SK-N-SH treated with all-trans-retinoic acid at 6 μM for 48 hours (cell line): Measurements from ENCODE around the gene VWF.

Experiments used
- ATAC-seq: fragments of 200-7000 bp; cut with Tn5 transposase; 3 replicates; pipeline ENCODE4 v1.9.1; 2020; ENCODE audit warnings: mild to moderate bottlenecking, moderate library complexity
- BACH2 ChIP-seq: fragments of 250-450 bp; sonication (Bioruptor Pico); IDR thresholded peaks from 2 replicates; pipeline ENCODE4 v1.9.0; 2021; ENCODE audit warnings: mild to moderate bottlenecking, borderline replicate concordance
- CSDC2 ChIP-seq: fragments of 250-450 bp; sonication (Bioruptor Pico); IDR thresholded peaks from 2 replicates; pipeline ENCODE4 v1.5.0; 2020; ENCODE audit warnings: mild to moderate bottlenecking, moderate library complexity
- CSRNP3 ChIP-seq: fragments of 250-450 bp; sonication (Bioruptor Pico); IDR thresholded peaks from 2 replicates; pipeline ENCODE4 v1.5.1; 2021; ENCODE audit warnings: mild to moderate bottlenecking, moderate library complexity
- ESRRG ChIP-seq: fragments of 250-450 bp; sonication (Bioruptor Pico); IDR thresholded peaks from 2 replicates; pipeline ENCODE4 v1.6.1; 2021; ENCODE audit warnings: mild to moderate bottlenecking
- GLIS3 ChIP-seq: fragments of 250-450 bp; sonication (Bioruptor Pico); IDR thresholded peaks from 2 replicates; pipeline ENCODE4 v1.5.0; 2020; ENCODE audit warnings: mild to moderate bottlenecking, moderate library complexity
- ISL1 ChIP-seq: fragments of 250-450 bp; sonication (Bioruptor Pico); IDR thresholded peaks from 2 replicates; pipeline ENCODE4 v2.1.2; 2022; ENCODE audit warnings: mild to moderate bottlenecking, moderate library complexity
- OSR1 ChIP-seq: fragments of 250-450 bp; sonication (Bioruptor Pico); IDR thresholded peaks from 2 replicates; pipeline ENCODE4 v1.8.0; 2022; ENCODE audit warnings: moderate library complexity, mild to moderate bottlenecking, inconsistent platforms
- PATZ1 ChIP-seq: fragments of 250-450 bp; sonication (Bioruptor Pico); IDR thresholded peaks from 2 replicates; pipeline ENCODE4 v1.8.0; 2020; ENCODE audit warnings: mild to moderate bottlenecking, moderate library complexity, borderline replicate concordance
- POU6F1 ChIP-seq: fragments of 250-450 bp; sonication (Bioruptor Pico); IDR thresholded peaks from 2 replicates; pipeline ENCODE4 v1.8.0; 2021; ENCODE audit warnings: low read depth, mild to moderate bottlenecking, moderate library complexity, borderline replicate concordance
- PPARA ChIP-seq: fragments of 250-450 bp; sonication (Bioruptor Pico); IDR thresholded peaks from 2 replicates; pipeline ENCODE4 v1.5.0; 2020; ENCODE audit warnings: mild to moderate bottlenecking, borderline replicate concordance
- RARB ChIP-seq: fragments of 250-450 bp; sonication (Bioruptor Pico); IDR thresholded peaks from 2 replicates; pipeline ENCODE4 v1.8.0; 2021; ENCODE audit warnings: mild to moderate bottlenecking, moderate library complexity
- SNAI2 ChIP-seq: fragments of 250-450 bp; sonication (Bioruptor Pico); IDR thresholded peaks from 2 replicates; pipeline ENCODE4 v1.5.0; 2020; ENCODE audit warnings: mild to moderate bottlenecking, moderate library complexity
- TCF4 ChIP-seq: fragments of 250-450 bp; sonication (Bioruptor Pico); IDR thresholded peaks from 2 replicates; pipeline ENCODE4 v1.8.0; 2021; ENCODE audit warnings: mild to moderate bottlenecking, moderate library complexity, borderline replicate concordance
- TOX ChIP-seq: fragments of 250-450 bp; sonication (Bioruptor Pico); IDR thresholded peaks from 2 replicates; pipeline ENCODE4 v1.8.0; 2021; ENCODE audit warnings: mild to moderate bottlenecking, moderate library complexity, borderline replicate concordance
- ZC3H10 ChIP-seq: fragments of 250-450 bp; sonication (Bioruptor Pico); IDR thresholded peaks from 2 replicates; pipeline ENCODE4 v1.5.1; 2021; ENCODE audit warnings: mild to moderate bottlenecking, moderate library complexity
- ZFP3 ChIP-seq: fragments of 250-450 bp; sonication (Bioruptor Pico); IDR thresholded peaks from 2 replicates; pipeline ENCODE4 v1.5.0; 2020; ENCODE audit warnings: mild to moderate bottlenecking, moderate library complexity
- ZFP30 ChIP-seq: fragments of 450-650 bp; formaldehyde crosslinking; IDR thresholded peaks from 2 replicates; pipeline ENCODE4 v1.5.0; 2022; ENCODE audit warnings: mild to moderate bottlenecking, moderate library complexity
- ZNF565 ChIP-seq: fragments of 450-650 bp; formaldehyde crosslinking; conservative IDR thresholded peaks from 2 replicates; pipeline ENCODE4 v1.5.0; 2020; ENCODE audit warnings: low read depth, mild to moderate bottlenecking, moderate library complexity
- ZNF70 ChIP-seq: fragments of 450-650 bp; formaldehyde crosslinking; IDR thresholded peaks from 2 replicates; pipeline ENCODE4 v1.5.0; 2020; ENCODE audit warnings: mild to moderate bottlenecking, moderate library complexity
- ZNF8 ChIP-seq: fragments of 450-650 bp; formaldehyde crosslinking; IDR thresholded peaks from 2 replicates; pipeline ENCODE4 v1.5.0; 2020; ENCODE audit warnings: mild to moderate bottlenecking, moderate library complexity
- TF ChIP-seq, protein P1 (sequence below): fragments of 250-450 bp; sonication (Bioruptor Pico); IDR thresholded peaks from 2 replicates; pipeline ENCODE4 v1.5.0; 2020; ENCODE audit warnings: mild to moderate bottlenecking, moderate library complexity

Gene VWF

DNA sequence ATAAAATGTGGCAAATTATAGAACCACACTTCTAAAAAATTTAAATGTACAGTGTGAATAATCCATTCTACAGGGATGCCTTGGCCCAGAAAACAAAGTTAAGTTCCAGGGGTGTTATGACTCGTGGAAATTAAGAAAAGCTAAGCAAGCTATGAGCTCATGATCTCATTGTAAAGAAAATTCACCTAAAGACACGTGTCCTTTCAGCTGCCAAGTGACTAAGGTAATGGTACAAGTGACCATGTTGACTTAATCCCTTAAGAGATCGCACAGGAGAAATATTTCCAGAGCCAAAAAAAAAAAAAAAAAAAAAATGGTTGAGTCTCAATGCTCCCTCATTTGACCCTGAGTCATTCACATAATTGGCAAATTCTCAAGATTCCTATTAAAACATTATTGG lies 128.0 kb downstream of the VWF start:
- TF ChIP-seq TCF4 (CRISPR knock-in tag), result no peak
- no peak for TF ChIP-seq ZFP30 (CRISPR knock-in tag)
- TF ChIP-seq ZNF8 (CRISPR knock-in tag), result no peak
- no peak for TF ChIP-seq SNAI2 (CRISPR knock-in tag)
- no peak for TF ChIP-seq CSDC2 (CRISPR knock-in tag)
- TF ChIP-seq ZFP3 (CRISPR knock-in tag), result no peak
- TF ChIP-seq ZNF565, result no peak
- ATAC-seq, result no peak

DNA sequence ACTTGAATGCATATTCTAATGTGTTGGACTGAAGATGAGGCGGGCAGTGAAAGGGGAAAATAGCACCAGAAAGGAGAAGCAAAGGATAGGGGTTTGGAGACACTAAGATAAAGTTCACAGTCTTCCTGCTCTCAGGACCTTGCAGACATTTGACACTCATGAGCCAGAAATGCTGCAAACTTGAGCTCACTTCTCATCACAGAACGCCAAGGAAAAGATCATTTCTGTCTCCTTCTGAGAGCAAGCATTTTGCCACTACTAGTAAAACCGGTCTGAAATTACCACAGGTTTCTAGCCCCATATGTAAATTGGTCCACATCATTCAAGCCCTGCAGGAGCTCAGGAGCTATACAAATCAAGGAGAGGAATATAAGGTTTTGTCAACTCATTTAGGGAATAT lies 134.8 kb downstream of the VWF start:
- no peak for ATAC-seq
- TF ChIP-seq ZNF8 (CRISPR knock-in tag) (no peak), ZNF70 (CRISPR knock-in tag) (no peak), ISL1 (no peak), TOX (CRISPR knock-in tag) (no peak), PATZ1 (no peak), SNAI2 (CRISPR knock-in tag) (no peak), ZC3H10 (CRISPR knock-in tag) (no peak), CSRNP3 (no peak), GLIS3 (CRISPR knock-in tag) (no peak), BACH2 (CRISPR knock-in tag) (no peak), CSDC2 (CRISPR knock-in tag) (no peak), ZFP30 (CRISPR knock-in tag) (no peak), PPARA (no peak), ZNF565 (no peak), TCF4 (CRISPR knock-in tag) (no peak), OSR1 (no peak), RARB (no peak), POU6F1 (no peak), ESRRG (CRISPR knock-in tag) (no peak)
- TF ChIP-seq, protein P1, sequence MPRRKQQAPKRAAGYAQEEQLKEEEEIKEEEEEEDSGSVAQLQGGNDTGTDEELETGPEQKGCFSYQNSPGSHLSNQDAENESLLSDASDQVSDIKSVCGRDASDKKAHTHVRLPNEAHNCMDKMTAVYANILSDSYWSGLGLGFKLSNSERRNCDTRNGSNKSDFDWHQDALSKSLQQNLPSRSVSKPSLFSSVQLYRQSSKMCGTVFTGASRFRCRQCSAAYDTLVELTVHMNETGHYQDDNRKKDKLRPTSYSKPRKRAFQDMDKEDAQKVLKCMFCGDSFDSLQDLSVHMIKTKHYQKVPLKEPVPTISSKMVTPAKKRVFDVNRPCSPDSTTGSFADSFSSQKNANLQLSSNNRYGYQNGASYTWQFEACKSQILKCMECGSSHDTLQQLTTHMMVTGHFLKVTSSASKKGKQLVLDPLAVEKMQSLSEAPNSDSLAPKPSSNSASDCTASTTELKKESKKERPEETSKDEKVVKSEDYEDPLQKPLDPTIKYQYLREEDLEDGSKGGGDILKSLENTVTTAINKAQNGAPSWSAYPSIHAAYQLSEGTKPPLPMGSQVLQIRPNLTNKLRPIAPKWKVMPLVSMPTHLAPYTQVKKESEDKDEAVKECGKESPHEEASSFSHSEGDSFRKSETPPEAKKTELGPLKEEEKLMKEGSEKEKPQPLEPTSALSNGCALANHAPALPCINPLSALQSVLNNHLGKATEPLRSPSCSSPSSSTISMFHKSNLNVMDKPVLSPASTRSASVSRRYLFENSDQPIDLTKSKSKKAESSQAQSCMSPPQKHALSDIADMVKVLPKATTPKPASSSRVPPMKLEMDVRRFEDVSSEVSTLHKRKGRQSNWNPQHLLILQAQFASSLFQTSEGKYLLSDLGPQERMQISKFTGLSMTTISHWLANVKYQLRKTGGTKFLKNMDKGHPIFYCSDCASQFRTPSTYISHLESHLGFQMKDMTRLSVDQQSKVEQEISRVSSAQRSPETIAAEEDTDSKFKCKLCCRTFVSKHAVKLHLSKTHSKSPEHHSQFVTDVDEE (CRISPR knock-in tag), result no peak

GRCh38 chr12:5988659-5989116 lies 135.8 kb downstream of the VWF start:
- peak; percentile 100 for ATAC-seq
- no peak for TF ChIP-seq ZC3H10 (CRISPR knock-in tag)
- no peak for TF ChIP-seq ZFP3 (CRISPR knock-in tag)
- no peak for TF ChIP-seq PPARA
- TF ChIP-seq RARB, result no peak
- no peak for TF ChIP-seq SNAI2 (CRISPR knock-in tag)
- no peak for TF ChIP-seq CSDC2 (CRISPR knock-in tag)
- TF ChIP-seq POU6F1, result no peak
- TF ChIP-seq OSR1, result no peak
- TF ChIP-seq TOX (CRISPR knock-in tag), result no peak
- no peak for TF ChIP-seq ZNF565
- TF ChIP-seq ISL1, result no peak
- no peak for TF ChIP-seq ZNF8 (CRISPR knock-in tag)
